HepG2 (cell line): ENCODE measurements around the gene DNPEP. TPM values are rescaled to one million over a fixed set of nuclear protein-coding genes. Genes with fewer than 3 reads are reported as not detected.

ENCODE experiments used
- CBX5 ChIP-seq: sonication (generic); formaldehyde crosslinking; IDR thresholded peaks from 2 replicates; pipeline ENCODE4 v1.4.0; 2020; ENCODE audit warnings: missing genetic modification reagents, borderline replicate concordance
- DNMT1 ChIP-seq: sonication (generic); formaldehyde crosslinking; IDR thresholded peaks from 2 replicates; pipeline ENCODE4 v1.5.1; 2020; ENCODE audit warnings: mild to moderate bottlenecking, missing genetic modification reagents
- HMG20A ChIP-seq: IDR thresholded peaks from 2 replicates; pipeline ENCODE4 v1.6.1; 2016; ENCODE audit warnings: borderline replicate concordance
- HNRNPUL1 ChIP-seq: fragments of 200-400 bp; formaldehyde crosslinking; IDR thresholded peaks from 2 replicates; pipeline ENCODE4 v1.6.1; 2017; ENCODE audit warnings: low read depth, mild to moderate bottlenecking, low read length, moderate library complexity
- NCOA5 ChIP-seq: sonication (generic); formaldehyde crosslinking; IDR thresholded peaks from 2 replicates; pipeline ENCODE4 v1.4.0; 2020; ENCODE audit warnings: missing genetic modification reagents
- NR2F1 ChIP-seq, 2 experiments: fragments of 450-650 bp in 1 of 2; formaldehyde crosslinking in 1 of 2; IDR thresholded peaks; 2 replicates each; pipeline versions ENCODE4 v1.5.0 to v1.6.1; 2016 to 2020; ENCODE audit warnings: mild to moderate bottlenecking in 1 of 2, missing compliant biosample characterization in 1 of 2, missing genetic modification reagents in 1 of 2, moderate library complexity in 1 of 2
- TBP ChIP-seq: sonication (generic); formaldehyde crosslinking; IDR thresholded peaks from 2 replicates; pipeline ENCODE4 v1.5.0; 2020; ENCODE audit warnings: missing genetic modification reagents
- ZBTB3 ChIP-seq: sonication (generic); formaldehyde crosslinking; IDR thresholded peaks from 2 replicates; pipeline ENCODE4 v1.4.0; 2020; ENCODE audit warnings: low read depth, mild to moderate bottlenecking, moderate library complexity, missing genetic modification reagents, borderline replicate concordance
- ZMYM3 ChIP-seq: sonication (generic); formaldehyde crosslinking; IDR thresholded peaks from 2 replicates; pipeline ENCODE4 v1.5.1; 2020; ENCODE audit warnings: mild to moderate bottlenecking, missing genetic modification reagents
- ZNF660 ChIP-seq: sonication (generic); formaldehyde crosslinking; IDR thresholded peaks from 2 replicates; pipeline ENCODE4 v1.5.1; 2020; ENCODE audit warnings: mild to moderate bottlenecking, low read depth, missing genetic modification reagents, borderline replicate concordance
- polyA plus RNA-seq, 8 experiments: library from polyadenylated mRNA; depleted of rRNA in 3 of 8; stranded (reverse) in 7 of 8; unstranded in 1 of 8; fragments of >200 nt; fragmentation: Illumina TruSeq in 4 of 8; extraction: Trizol in 4 of 8; gene quantifications; 2 replicates each; pipeline versions ENCODE4 v1.2.1 to v1.2.3, GENCODE V29; 2011 to 2016; ENCODE audit warnings: low read depth in 4 of 8, missing spikeins in 1 of 8, mixed read lengths in 1 of 8; ENCODE audit not compliant: insufficient read depth in 1 of 8
- total RNA-seq, 5 experiments: library from RNA; depleted of rRNA; stranded (reverse); fragments of >200 nt; fragmentation: Illumina TruSeq; extraction: Trizol; gene quantifications; 2 replicates each; pipeline ENCODE4 v1.2.3, GENCODE V29; 2016; ENCODE audit warnings: low read depth in 1 of 5
- TF ChIP-seq, protein P1 (sequence below): IDR thresholded peaks from 2 replicates; pipeline ENCODE4 v1.6.1; 2016; ENCODE audit warnings: mild to moderate bottlenecking, missing biosample characterization, missing genetic modification reagents
- TF ChIP-seq, protein P2 (sequence below): sonication (generic); formaldehyde crosslinking; IDR thresholded peaks from 2 replicates; pipeline ENCODE4 v1.5.0; 2020; ENCODE audit warnings: mild to moderate bottlenecking, missing genetic modification reagents
- TF ChIP-seq, protein P3 (sequence below): sonication (generic); formaldehyde crosslinking; IDR thresholded peaks from 2 replicates; pipeline ENCODE4 v1.4.0; 2020; ENCODE audit warnings: mild to moderate bottlenecking, missing genetic modification reagents, borderline replicate concordance
- TF ChIP-seq, protein P4 (sequence below): IDR thresholded peaks from 2 replicates; pipeline ENCODE4 v1.6.1; 2016; ENCODE audit warnings: missing compliant biosample characterization, missing genetic modification reagents, borderline replicate concordance
- TF ChIP-seq, protein P5 (sequence below): sonication (generic); formaldehyde crosslinking; IDR thresholded peaks from 2 replicates; pipeline ENCODE4 v1.5.0; 2020; ENCODE audit warnings: missing genetic modification reagents
- TF ChIP-seq, protein P6 (sequence below): IDR thresholded peaks from 2 replicates; pipeline ENCODE4 v1.6.1; 2012; ENCODE audit warnings: inconsistent platforms
- TF ChIP-seq, protein P7 (sequence below): sonication (generic); formaldehyde crosslinking; IDR thresholded peaks from 2 replicates; pipeline ENCODE4 v1.4.0; 2020; ENCODE audit warnings: missing genetic modification reagents

DNPEP gene
- total and polyA plus RNA-seq, 2 of the 13 experiments (the other 11 are each of a cell fraction or from before 2014, with no cell fraction given) = 104 to 109 TPM

DNA sequence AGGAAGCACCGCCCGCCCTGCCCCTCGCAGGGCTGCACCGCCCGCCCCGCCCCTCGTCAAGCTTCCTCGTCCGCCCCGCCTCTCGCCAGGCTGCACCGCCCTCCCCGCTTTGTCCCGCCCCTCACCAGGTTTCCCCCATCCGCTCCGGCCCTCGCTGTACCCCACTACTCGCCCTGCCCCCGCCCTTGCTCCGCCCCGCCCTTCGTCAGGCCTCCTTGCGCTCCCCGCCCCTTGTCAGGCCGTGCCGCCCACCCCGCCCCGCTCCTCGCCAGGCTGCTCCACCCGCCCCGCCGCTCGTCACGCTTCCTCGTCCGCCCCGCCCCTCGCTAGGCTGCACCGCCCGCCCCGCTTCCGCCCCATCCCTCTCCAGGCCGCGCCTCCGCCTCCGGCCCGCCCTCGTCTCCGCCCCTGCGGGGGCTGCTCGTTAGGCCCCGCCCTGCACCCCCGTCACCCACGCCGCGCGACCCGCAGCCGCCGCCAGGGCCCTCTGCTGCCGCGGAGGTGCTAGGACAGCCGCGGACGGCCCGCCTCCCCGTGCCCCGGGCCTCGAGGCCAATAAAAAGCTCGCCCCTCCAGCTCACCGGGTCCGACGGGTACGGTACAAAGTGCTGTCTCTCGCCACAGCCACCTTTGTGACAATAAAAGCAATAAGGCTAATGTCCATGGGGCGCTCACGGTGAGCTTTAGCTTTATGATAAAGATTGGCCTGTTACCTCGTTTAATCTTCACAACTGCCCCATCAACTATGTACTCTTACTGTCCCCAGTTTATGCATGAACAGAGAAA, 602 bp upstream of the DNPEP start (continued):
- TF ChIP-seq HMG20A (CRISPR knock-in tag) (peak; percentile 29; the same call in 1 of the 2 replicates), DNMT1 (CRISPR knock-in tag) (no peak), NR2F1 (CRISPR knock-in tag; IDR thresholded peaks at IDR 0.05) (no peak), TBP (CRISPR knock-in tag) (no peak), HNRNPUL1 (no peak), ZBTB3 (0 out of 2 replicates have a peak, but pooled peaks have one; percentile 68), NCOA5 (no peak), ZMYM3 (CRISPR knock-in tag) (no peak), CBX5 (CRISPR knock-in tag) (no peak), ZNF660 (no peak)
- TF ChIP-seq, protein P1, sequence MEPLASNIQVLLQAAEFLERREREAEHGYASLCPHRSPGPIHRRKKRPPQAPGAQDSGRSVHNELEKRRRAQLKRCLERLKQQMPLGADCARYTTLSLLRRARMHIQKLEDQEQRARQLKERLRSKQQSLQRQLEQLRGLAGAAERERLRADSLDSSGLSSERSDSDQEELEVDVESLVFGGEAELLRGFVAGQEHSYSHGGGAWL (CRISPR knock-in tag) = peak; percentile 47; the same call in 1 of the 2 replicates
- TF ChIP-seq, protein P2, sequence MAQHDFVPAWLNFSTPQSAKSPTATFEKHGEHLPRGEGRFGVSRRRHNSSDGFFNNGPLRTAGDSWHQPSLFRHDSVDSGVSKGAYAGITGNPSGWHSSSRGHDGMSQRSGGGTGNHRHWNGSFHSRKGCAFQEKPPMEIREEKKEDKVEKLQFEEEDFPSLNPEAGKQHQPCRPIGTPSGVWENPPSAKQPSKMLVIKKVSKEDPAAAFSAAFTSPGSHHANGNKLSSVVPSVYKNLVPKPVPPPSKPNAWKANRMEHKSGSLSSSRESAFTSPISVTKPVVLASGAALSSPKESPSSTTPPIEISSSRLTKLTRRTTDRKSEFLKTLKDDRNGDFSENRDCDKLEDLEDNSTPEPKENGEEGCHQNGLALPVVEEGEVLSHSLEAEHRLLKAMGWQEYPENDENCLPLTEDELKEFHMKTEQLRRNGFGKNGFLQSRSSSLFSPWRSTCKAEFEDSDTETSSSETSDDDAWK = no peak
- TF ChIP-seq, protein P3, sequence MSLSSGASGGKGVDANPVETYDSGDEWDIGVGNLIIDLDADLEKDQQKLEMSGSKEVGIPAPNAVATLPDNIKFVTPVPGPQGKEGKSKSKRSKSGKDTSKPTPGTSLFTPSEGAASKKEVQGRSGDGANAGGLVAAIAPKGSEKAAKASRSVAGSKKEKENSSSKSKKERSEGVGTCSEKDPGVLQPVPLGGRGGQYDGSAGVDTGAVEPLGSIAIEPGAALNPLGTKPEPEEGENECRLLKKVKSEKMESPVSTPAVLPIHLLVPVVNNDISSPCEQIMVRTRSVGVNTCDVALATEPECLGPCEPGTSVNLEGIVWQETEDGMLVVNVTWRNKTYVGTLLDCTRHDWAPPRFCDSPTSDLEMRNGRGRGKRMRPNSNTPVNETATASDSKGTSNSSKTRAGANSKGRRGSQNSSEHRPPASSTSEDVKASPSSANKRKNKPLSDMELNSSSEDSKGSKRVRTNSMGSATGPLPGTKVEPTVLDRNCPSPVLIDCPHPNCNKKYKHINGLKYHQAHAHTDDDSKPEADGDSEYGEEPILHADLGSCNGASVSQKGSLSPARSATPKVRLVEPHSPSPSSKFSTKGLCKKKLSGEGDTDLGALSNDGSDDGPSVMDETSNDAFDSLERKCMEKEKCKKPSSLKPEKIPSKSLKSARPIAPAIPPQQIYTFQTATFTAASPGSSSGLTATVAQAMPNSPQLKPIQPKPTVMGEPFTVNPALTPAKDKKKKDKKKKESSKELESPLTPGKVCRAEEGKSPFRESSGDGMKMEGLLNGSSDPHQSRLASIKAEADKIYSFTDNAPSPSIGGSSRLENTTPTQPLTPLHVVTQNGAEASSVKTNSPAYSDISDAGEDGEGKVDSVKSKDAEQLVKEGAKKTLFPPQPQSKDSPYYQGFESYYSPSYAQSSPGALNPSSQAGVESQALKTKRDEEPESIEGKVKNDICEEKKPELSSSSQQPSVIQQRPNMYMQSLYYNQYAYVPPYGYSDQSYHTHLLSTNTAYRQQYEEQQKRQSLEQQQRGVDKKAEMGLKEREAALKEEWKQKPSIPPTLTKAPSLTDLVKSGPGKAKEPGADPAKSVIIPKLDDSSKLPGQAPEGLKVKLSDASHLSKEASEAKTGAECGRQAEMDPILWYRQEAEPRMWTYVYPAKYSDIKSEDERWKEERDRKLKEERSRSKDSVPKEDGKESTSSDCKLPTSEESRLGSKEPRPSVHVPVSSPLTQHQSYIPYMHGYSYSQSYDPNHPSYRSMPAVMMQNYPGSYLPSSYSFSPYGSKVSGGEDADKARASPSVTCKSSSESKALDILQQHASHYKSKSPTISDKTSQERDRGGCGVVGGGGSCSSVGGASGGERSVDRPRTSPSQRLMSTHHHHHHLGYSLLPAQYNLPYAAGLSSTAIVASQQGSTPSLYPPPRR = no peak
- TF ChIP-seq, protein P4, sequence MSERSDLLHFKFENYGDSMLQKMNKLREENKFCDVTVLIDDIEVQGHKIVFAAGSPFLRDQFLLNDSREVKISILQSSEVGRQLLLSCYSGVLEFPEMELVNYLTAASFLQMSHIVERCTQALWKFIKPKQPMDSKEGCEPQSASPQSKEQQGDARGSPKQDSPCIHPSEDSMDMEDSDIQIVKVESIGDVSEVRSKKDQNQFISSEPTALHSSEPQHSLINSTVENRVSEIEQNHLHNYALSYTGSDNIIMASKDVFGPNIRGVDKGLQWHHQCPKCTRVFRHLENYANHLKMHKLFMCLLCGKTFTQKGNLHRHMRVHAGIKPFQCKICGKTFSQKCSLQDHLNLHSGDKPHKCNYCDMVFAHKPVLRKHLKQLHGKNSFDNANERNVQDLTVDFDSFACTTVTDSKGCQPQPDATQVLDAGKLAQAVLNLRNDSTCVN (CRISPR knock-in tag) = peak; percentile 10; the same call in 1 of the 2 replicates
- TF ChIP-seq, protein P5, sequence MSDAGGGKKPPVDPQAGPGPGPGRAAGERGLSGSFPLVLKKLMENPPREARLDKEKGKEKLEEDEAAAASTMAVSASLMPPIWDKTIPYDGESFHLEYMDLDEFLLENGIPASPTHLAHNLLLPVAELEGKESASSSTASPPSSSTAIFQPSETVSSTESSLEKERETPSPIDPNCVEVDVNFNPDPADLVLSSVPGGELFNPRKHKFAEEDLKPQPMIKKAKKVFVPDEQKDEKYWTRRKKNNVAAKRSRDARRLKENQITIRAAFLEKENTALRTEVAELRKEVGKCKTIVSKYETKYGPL (CRISPR knock-in tag) = no peak
- TF ChIP-seq, protein P6, sequence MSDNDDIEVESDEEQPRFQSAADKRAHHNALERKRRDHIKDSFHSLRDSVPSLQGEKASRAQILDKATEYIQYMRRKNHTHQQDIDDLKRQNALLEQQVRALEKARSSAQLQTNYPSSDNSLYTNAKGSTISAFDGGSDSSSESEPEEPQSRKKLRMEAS = peak; percentile 91
- TF ChIP-seq, protein P7, sequence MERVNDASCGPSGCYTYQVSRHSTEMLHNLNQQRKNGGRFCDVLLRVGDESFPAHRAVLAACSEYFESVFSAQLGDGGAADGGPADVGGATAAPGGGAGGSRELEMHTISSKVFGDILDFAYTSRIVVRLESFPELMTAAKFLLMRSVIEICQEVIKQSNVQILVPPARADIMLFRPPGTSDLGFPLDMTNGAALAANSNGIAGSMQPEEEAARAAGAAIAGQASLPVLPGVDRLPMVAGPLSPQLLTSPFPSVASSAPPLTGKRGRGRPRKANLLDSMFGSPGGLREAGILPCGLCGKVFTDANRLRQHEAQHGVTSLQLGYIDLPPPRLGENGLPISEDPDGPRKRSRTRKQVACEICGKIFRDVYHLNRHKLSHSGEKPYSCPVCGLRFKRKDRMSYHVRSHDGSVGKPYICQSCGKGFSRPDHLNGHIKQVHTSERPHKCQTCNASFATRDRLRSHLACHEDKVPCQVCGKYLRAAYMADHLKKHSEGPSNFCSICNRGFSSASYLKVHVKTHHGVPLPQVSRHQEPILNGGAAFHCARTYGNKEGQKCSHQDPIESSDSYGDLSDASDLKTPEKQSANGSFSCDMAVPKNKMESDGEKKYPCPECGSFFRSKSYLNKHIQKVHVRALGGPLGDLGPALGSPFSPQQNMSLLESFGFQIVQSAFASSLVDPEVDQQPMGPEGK (CRISPR knock-in tag) = peak; percentile 91
